OCI-LY3 (cell line): Measurements from ENCODE around the gene PPM1A.

ENCODE experiments used
- H2AFZ ChIP-seq: fragments of 200-600, 300-600 bp; shearing (Covaris generic); 2 replicates; pipeline ENCODE4 v1.6.0; 2014; ENCODE audit warnings: antibody characterized with exemption, low read depth, low read length
- H3K27ac ChIP-seq: fragments of 200-600, 300-600 bp; sonication (generic); 2 replicates; pipeline ENCODE4 v1.5.1; 2014; ENCODE audit warnings: mild to moderate bottlenecking, low read length, moderate library complexity, mixed read lengths
- H3K27me3 ChIP-seq: fragments of 200-600, 300-600 bp; sonication (generic); 2 replicates; pipeline ENCODE4 v1.6.1; 2014; ENCODE audit warnings: low read depth, low read length, mixed read lengths
- H3K36me3 ChIP-seq: fragments of 200-600, 300-600 bp; sonication (generic); replicated peaks from 2 replicates; pipeline ENCODE3; 2014; ENCODE audit warnings: low read depth, low read length, mixed read lengths
- H3K4me1 ChIP-seq: fragments of 300-600, 200-600 bp; sonication (generic); 2 replicates; pipeline ENCODE4 v1.6.1; 2014; ENCODE audit warnings: low read length, mixed read lengths
- H3K4me2 ChIP-seq: fragments of 200-600, 300-600 bp; sonication (generic); 2 replicates; pipeline ENCODE4 v1.6.1; 2014; ENCODE audit warnings: low read length, mixed read lengths
- H3K4me3 ChIP-seq: fragments of 300-600, 200-600 bp; sonication (generic); 2 replicates; pipeline ENCODE4 v1.5.1; 2014; ENCODE audit warnings: antibody characterized with exemption, mild to moderate bottlenecking, low read length, moderate library complexity
- H3K79me2 ChIP-seq: fragments of 300-600, 200-600 bp; shearing (Covaris generic); 2 replicates; pipeline ENCODE4 v1.6.1; 2014; ENCODE audit warnings: mild to moderate bottlenecking, low read length, mixed read lengths
- H3K9ac ChIP-seq: fragments of 300-600, 200-600 bp; shearing (Covaris generic); 2 replicates; pipeline ENCODE4 v1.6.0; 2014; ENCODE audit warnings: mild to moderate bottlenecking, low read length, moderate library complexity
- H3K9me3 ChIP-seq: fragments of 200-600, 300-600 bp; shearing (Covaris generic); 2 replicates; pipeline ENCODE4 v1.6.1; 2014; ENCODE audit warnings: low read length, mixed read lengths; ENCODE audit not compliant: insufficient read depth
- H4K20me1 ChIP-seq: fragments of 200-600, 300-600 bp; sonication (generic); 2 replicates; pipeline ENCODE4 v1.6.1; 2016; ENCODE audit warnings: low read length, mixed read lengths; ENCODE audit not compliant: insufficient read depth
- CTCF ChIP-seq: fragments of 200-600, 300-600 bp; sonication (generic); IDR thresholded peaks from 2 replicates; pipeline ENCODE4 v1.5.1; 2014; ENCODE audit warnings: antibody characterized with exemption, low read length, low read depth
- EZH2phosphoT487 ChIP-seq: fragments of 200-600 bp; shearing (Covaris generic); IDR thresholded peaks from 2 replicates; pipeline ENCODE4 v1.6.1; 2018; ENCODE audit warnings: antibody characterized with exemption, mixed run types, low read depth

Gene PPM1A

DNA sequence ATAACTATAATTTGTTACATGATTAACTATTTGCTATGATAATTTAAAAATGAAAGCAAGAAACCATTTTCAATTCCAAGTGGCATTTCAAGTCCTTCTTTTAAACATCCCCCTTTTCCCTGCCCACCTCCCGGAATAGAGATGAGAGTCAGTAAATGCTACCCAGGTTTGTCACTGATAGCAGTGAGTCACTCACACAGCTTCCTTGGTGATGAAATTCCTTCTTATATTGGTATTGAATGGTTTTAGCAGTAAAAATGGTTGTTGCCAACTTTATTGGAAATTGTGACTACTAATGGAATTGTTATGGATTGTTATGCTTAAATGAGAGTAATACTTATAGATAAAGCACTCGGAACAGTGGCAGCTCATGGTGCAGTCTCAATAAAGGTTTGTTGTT lies 90.5 kb downstream of the PPM1A start:
- no peaks in the 10 kb centered on the region for H3K79me2 ChIP-seq
- no peaks in the 10 kb centered on the region for H3K36me3 ChIP-seq
- no peak overlapping the region for H3K9ac ChIP-seq
- TF ChIP-seq CTCF (no peak), EZH2phosphoT487 (no peak)
- H3K4me2 ChIP-seq = no peak overlapping the region
- no peak overlapping the region for H2AFZ ChIP-seq
- H3K9me3 ChIP-seq = no peaks in the 10 kb centered on the region
- no peak overlapping the region for H3K27ac ChIP-seq
- H3K4me1 ChIP-seq = no peaks in the 10 kb centered on the region
- H4K20me1 ChIP-seq = no peaks in the 10 kb centered on the region
- H3K27me3 ChIP-seq = peaks cover 24% of the 10 kb centered on the region
- H3K4me3 ChIP-seq = no peak overlapping the region

DNA sequence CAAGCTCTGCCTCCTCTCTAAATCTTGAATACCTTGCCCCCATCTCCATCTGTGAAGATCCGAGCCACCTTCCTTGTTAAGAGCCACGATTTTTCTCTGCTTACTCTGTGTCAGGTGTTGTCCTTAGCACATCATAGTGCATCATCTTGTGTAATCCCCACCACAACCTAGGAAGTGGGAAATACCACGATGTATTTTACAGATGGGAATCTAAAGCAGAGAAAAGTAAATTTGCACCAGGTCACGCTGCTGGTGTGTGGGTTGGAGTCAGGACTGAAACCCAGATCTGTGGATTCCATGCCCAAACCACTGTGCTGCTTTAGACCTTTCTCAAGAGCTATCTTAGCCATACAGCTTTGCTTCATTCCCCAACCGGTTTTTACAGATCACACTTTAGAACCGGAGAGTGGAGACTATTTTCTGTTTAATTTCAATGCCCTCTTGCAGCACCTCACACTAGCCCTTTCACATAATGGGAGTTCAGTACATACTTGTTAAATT lies 94.6 kb downstream of the PPM1A start:
- no peak overlapping the region for H3K4me3 ChIP-seq
- peaks cover 26% of the 10 kb centered on the region for H3K27me3 ChIP-seq
- H4K20me1 ChIP-seq = no peaks in the 10 kb centered on the region
- H3K9me3 ChIP-seq = no peaks in the 10 kb centered on the region
- no peak overlapping the region for H3K27ac ChIP-seq
- no peak overlapping the region for H3K4me2 ChIP-seq
- H3K36me3 ChIP-seq = no peaks in the 10 kb centered on the region
- no peaks in the 10 kb centered on the region for H3K79me2 ChIP-seq
- H2AFZ ChIP-seq = 0 out of 2 replicates have a peak overlapping the region, but pooled peaks have one; percentile 59
- TF ChIP-seq EZH2phosphoT487 = no peak
- TF ChIP-seq CTCF = no peak
- no peak overlapping the region for H3K9ac ChIP-seq
- H3K4me1 ChIP-seq = peaks cover under 1% of the 10 kb centered on the region; the same call in 1 of the 2 replicates

GRCh38 chr14:60344751-60345150 lies 95.7 kb downstream of the PPM1A start:
- H2AFZ ChIP-seq = no peak overlapping the region
- H3K36me3 ChIP-seq = no peaks in the 10 kb centered on the region
- H3K4me2 ChIP-seq = no peak overlapping the region
- no peak overlapping the region for H3K27ac ChIP-seq
- H3K27me3 ChIP-seq = peaks cover 27% of the 10 kb centered on the region
- H3K4me1 ChIP-seq = peaks cover 12% of the 10 kb centered on the region
- no peak overlapping the region for H3K4me3 ChIP-seq
- no peaks in the 10 kb centered on the region for H4K20me1 ChIP-seq
- H3K9ac ChIP-seq = no peak overlapping the region
- no peaks in the 10 kb centered on the region for H3K9me3 ChIP-seq
- no peaks in the 10 kb centered on the region for H3K79me2 ChIP-seq
- TF ChIP-seq EZH2phosphoT487 = no peak
- TF ChIP-seq CTCF = no peak

GRCh38 chr14:60346706-60347105 lies 97.7 kb downstream of the PPM1A start:
- Histone ChIP-seq H3K36me3 (no peaks in the 10 kb centered on the region), H2AFZ (no peak overlapping the region), H3K79me2 (no peaks in the 10 kb centered on the region), H3K9ac (no peak overlapping the region), H3K27ac (no peak overlapping the region), H4K20me1 (no peaks in the 10 kb centered on the region), H3K27me3 (peaks cover 33% of the 10 kb centered on the region), H3K4me1 (peaks cover 13% of the 10 kb centered on the region), H3K9me3 (no peaks in the 10 kb centered on the region), H3K4me3 (no peak overlapping the region), H3K4me2 (no peak overlapping the region)
- TF ChIP-seq EZH2phosphoT487 (no peak), CTCF (no peak)
